Calu3 (cell line): ENCODE results near the gene CD28. TPM values are rescaled to one million over a fixed set of nuclear protein-coding genes. Genes with fewer than 3 reads are reported as not detected.

Source experiments
- BruUV-seq: library from RNA; stranded (reverse); fragments of 400-500 nt; replicated peaks from 2 replicates; lab custom pipeline; 2021; lab: Mats Ljungman, UMichigan
- CTCF ChIA-PET: fragments of 300-600 bp; sonication (Branson Sonifier 250); formaldehyde crosslinking; loops from one replicate; lab custom pipeline; 2022; ENCODE audit warnings: antibody characterized with exemption; lab: Charles Lee
- DNase-seq: peaks from one replicate; pipeline ENCODE4 v3.0.0; 2022
- H3K27ac Mint-ChIP-seq: one replicate; pipeline ENCODE4 v1.8.0; 2022; ENCODE audit warnings: mixed read lengths; ENCODE audit not compliant: unreplicated experiment
- H3K27me3 Mint-ChIP-seq: one replicate; pipeline ENCODE4 v1.8.0; 2022; ENCODE audit warnings: mixed read lengths; ENCODE audit not compliant: unreplicated experiment
- H3K36me3 Mint-ChIP-seq: one replicate; pipeline ENCODE4 v1.8.0; 2022; ENCODE audit warnings: mild to moderate bottlenecking, moderate library complexity, mixed read lengths; ENCODE audit not compliant: insufficient read depth, unreplicated experiment
- H3K4me1 Mint-ChIP-seq: one replicate; pipeline ENCODE4 v1.8.0; 2022; ENCODE audit warnings: mild to moderate bottlenecking, low read depth, mixed read lengths; ENCODE audit not compliant: unreplicated experiment
- H3K4me3 Mint-ChIP-seq: one replicate; pipeline ENCODE4 v1.8.0; 2022; ENCODE audit warnings: mild to moderate bottlenecking, low read depth, moderate library complexity, mixed read lengths; ENCODE audit not compliant: unreplicated experiment
- H3K9me3 Mint-ChIP-seq: one replicate; pipeline ENCODE4 v1.8.0; 2022; ENCODE audit warnings: low read depth, mixed read lengths; ENCODE audit not compliant: unreplicated experiment
- intact Hi-C: fragments of 100-400 bp; cut with micrococcal nuclease; formaldehyde crosslinking; loops from one replicate; pipeline ENCODE4 v1.10.0; 2022; ENCODE audit not compliant: unreplicated experiment
- total RNA-seq: library from RNA; stranded (reverse); gene quantifications from 2 replicates; pipeline ENCODE4 v1.2.3, GENCODE V29; 2022
- TF ChIP-seq, protein P1 (sequence below): fragments of 200-600 bp; IDR thresholded peaks from one replicate; pipeline ENCODE4 v1.8.0; 2022; ENCODE audit warnings: antibody characterized with exemption; ENCODE audit not compliant: unreplicated experiment

Gene CD28
- total RNA-seq, 1 experiment from 2014 or later = not detected

DNA sequence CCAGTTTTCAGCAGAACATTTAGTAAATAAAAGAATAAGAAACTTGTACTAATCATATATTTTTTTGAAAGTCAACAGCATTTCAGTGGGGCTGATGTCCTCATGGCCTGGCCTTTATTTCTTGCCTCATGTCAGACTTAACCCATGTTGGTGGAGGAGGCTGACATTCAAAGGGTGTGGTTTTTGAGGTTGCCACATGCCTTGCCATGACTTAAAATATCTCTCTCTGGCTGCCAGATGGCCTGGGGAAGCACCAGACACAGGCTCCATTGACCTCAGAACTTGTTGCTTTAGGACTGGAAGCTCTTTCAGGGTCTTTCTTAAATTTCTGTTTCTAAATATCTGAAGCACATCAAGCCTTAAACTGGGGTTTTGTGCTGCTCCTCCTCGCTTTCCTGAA lies 32.5 kb upstream of the CD28 start:
- CTCF ChIA-PET = interaction anchor here (0.6 kb wide), 1 partner anchor 203 kb away, joined by 3 read pairs; no protein-coding TSS in a partner anchor

DNA sequence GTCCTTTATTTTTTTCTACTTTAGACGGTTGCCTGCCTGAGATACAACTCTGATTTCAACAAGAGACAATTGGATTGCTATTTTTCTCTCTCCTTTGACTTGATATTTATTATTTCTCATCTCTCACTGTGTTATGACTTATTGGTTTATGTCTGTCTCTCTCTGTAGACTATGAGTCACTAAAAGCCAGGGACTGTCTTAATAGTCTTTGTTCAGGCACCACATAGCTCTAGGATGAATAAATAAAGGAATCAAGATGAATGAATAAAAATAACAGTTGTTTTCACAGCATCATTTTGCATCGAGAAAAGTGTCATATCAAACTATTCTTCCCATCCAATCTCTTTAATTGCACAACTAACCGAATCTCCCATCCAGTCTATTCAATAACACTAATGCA lies 31.4 kb upstream of the CD28 start:
- no peak for DNase-seq
- BruUV-seq = no TSS peak
- CTCF ChIA-PET = no interaction called here
- no peak overlapping the region for H3K4me3 Mint-ChIP-seq
- H3K27ac Mint-ChIP-seq = no peak overlapping the region
- H3K4me1 Mint-ChIP-seq = peaks cover 75% of the 10 kb centered on the region
- peaks cover 2% of the 10 kb centered on the region for H3K9me3 Mint-ChIP-seq
- H3K36me3 Mint-ChIP-seq = peaks cover 6% of the 10 kb centered on the region
- H3K27me3 Mint-ChIP-seq = no peaks in the 10 kb centered on the region
- intact Hi-C loops = no loop called here
- TF ChIP-seq, protein P1, sequence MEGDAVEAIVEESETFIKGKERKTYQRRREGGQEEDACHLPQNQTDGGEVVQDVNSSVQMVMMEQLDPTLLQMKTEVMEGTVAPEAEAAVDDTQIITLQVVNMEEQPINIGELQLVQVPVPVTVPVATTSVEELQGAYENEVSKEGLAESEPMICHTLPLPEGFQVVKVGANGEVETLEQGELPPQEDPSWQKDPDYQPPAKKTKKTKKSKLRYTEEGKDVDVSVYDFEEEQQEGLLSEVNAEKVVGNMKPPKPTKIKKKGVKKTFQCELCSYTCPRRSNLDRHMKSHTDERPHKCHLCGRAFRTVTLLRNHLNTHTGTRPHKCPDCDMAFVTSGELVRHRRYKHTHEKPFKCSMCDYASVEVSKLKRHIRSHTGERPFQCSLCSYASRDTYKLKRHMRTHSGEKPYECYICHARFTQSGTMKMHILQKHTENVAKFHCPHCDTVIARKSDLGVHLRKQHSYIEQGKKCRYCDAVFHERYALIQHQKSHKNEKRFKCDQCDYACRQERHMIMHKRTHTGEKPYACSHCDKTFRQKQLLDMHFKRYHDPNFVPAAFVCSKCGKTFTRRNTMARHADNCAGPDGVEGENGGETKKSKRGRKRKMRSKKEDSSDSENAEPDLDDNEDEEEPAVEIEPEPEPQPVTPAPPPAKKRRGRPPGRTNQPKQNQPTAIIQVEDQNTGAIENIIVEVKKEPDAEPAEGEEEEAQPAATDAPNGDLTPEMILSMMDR = no peak

More for the DNA sequence above, 32.5 kb upstream of the CD28 start:
- DNase-seq = no peak
- H3K27ac Mint-ChIP-seq = no peak overlapping the region
- peaks cover 2% of the 10 kb centered on the region for H3K9me3 Mint-ChIP-seq
- no peaks in the 10 kb centered on the region for H3K27me3 Mint-ChIP-seq
- H3K36me3 Mint-ChIP-seq = peaks cover 6% of the 10 kb centered on the region
- H3K4me3 Mint-ChIP-seq = no peak overlapping the region
- intact Hi-C loops = no loop called here
- TF ChIP-seq, protein P1 = no peak
- H3K4me1 Mint-ChIP-seq = peaks cover 76% of the 10 kb centered on the region
- BruUV-seq = no TSS peak

DNA sequence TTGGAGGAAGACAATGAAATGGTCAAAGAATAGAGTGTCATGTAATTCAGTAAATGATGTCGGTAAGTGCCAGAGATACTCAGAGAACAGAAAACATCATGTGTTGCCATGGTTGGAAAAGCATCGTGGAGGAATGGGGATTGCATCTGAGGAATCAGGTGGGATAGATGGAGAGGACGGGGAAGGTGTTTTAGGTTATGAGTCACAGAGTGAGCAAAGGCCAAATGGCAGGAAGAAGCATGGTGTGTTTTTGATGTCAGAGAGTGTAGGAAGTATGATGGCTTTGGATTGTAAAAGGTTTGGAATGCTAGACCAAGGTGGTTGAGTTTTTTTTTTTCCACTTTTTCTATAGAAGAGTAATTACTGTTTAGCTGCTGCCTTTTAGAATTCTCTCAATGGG lies 27.5 kb upstream of the CD28 start:
- Mint-ChIP-seq H3K9me3 (peaks cover 2% of the 10 kb centered on the region), H3K4me3 (no peak overlapping the region), H3K27me3 (no peaks in the 10 kb centered on the region), H3K27ac (peak overlapping the region; percentile 18), H3K4me1 (peaks cover 79% of the 10 kb centered on the region), H3K36me3 (peaks cover 13% of the 10 kb centered on the region)
- CTCF ChIA-PET = interaction anchor here (0.7 kb wide), 1 partner anchor 348 kb away, joined by 3 read pairs; no protein-coding TSS in a partner anchor
- intact Hi-C loops = no loop called here
- BruUV-seq = no TSS peak
- DNase-seq = no peak
- TF ChIP-seq, protein P1 = no peak

DNA sequence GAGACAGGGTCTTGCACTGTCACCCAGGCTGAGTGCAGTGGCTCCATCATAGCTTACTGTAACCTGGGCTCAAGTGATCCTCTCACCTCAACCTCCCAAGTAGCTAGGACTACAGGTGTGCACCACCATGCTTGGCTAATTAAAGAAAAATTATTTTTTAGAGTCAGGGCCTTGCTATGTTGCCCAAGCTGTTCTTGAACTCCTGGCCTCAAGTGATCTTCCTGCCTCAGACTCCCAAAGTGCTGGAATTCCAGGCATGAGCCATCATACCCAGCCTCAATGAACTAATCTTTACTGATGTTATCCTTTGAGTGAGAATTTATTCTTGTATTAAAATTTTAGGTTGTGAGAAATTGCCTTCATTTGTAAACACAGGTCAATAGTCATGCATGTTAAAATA lies 27.0 kb upstream of the CD28 start:
- intact Hi-C loops = no loop called here
- no TSS peak for BruUV-seq
- DNase-seq = no peak
- Mint-ChIP-seq H3K36me3 (peaks cover 14% of the 10 kb centered on the region), H3K27me3 (no peaks in the 10 kb centered on the region), H3K9me3 (peaks cover 2% of the 10 kb centered on the region), H3K4me1 (peaks cover 79% of the 10 kb centered on the region), H3K4me3 (no peak overlapping the region), H3K27ac (peak overlapping the region; percentile 18)
- CTCF ChIA-PET = interaction anchor here (0.7 kb wide), 1 partner anchor 349 kb away, joined by 3 read pairs; no protein-coding TSS in a partner anchor
- TF ChIP-seq, protein P1 = no peak
